Left lung (tissue), 10 donors: ENCODE measurements around the gene SFXN5. TPM values are rescaled to one million over a fixed set of nuclear protein-coding genes. Genes with fewer than 3 reads are reported as not detected.

Experiments
- ATAC-seq: fragments of 200-7000 bp; cut with Tn5 transposase; one replicate; pipeline ENCODE4 v1.9.1; 2020; ENCODE audit warnings: moderate library complexity
- DNase-seq, 4 donors: peaks; one replicate each; pipeline ENCODE4 v3.0.0-alpha.2; 2013 to 2020
- H3K27ac ChIP-seq, 2 donors: fragments of 200-600 bp; sonication (generic) in 1 of 2; one replicate each; pipeline versions ENCODE4 v1.5.0 to v1.8.0; 2020 to 2021
- H3K27me3 ChIP-seq, 2 donors: fragments of 200-600 bp; sonication (generic) in 1 of 2; one replicate each; pipeline versions ENCODE4 v1.5.0 to v1.8.0; 2020 to 2021
- H3K36me3 ChIP-seq, 2 donors: fragments of 200-600 bp; sonication (generic) in 1 of 2; one replicate each; pipeline versions ENCODE4 v1.5.0 to v1.8.0; 2020 to 2021
- H3K4me1 ChIP-seq, 2 donors: fragments of 200-600 bp; one replicate each; pipeline ENCODE4 v1.8.0; 2021
- H3K4me3 ChIP-seq, 2 donors: fragments of 200-600 bp; sonication (generic) in 1 of 2; one replicate each; pipeline versions ENCODE4 v1.5.0 to v1.8.0; 2020 to 2021; ENCODE audit warnings: mild to moderate bottlenecking in 1 of 2
- H3K9me3 ChIP-seq, 2 donors: fragments of 200-600 bp; sonication (generic) in 1 of 2; one replicate each; pipeline versions ENCODE4 v1.5.0 to v1.8.0; 2020 to 2021
- intact Hi-C, 2 donors: fragments of 100-400 bp; cut with DNase I; formaldehyde crosslinking; loops; one replicate each; pipeline versions ENCODE4 v1.11.2 to v1.14.2; 2022
- polyA plus RNA-seq, 6 donors: library from polyadenylated mRNA; unstranded; fragments of 120-200 nt; gene quantifications; one replicate each; pipeline ENCODE4 v1.2.1, GENCODE V29; 2013; ENCODE audit not compliant: insufficient read length in 6 of 6
- total RNA-seq, 2 donors: library from RNA; stranded (reverse); fragmentation: NEBNext Ultra II Directional; extraction: Animal tissue kit (Norgen Biotek cat#: 25700); gene quantifications; one replicate each; pipeline ENCODE4 v1.2.1, GENCODE V29; 2021
- TF ChIP-seq, protein P1 (sequence below), 2 donors: fragments of 200-600 bp; sonication (generic) in 1 of 2; IDR thresholded peaks; one replicate each; pipeline versions ENCODE4 v1.5.0 to v1.8.0; 2021; ENCODE audit warnings: antibody characterized with exemption in 2 of 2
- donor health status: DM: no; HTN: yes; CAD: no.
- donor health status: DM: no; HTN: no; CAD: no.

SFXN5 gene
- total and polyA plus RNA-seq, 8 donors: 14.5 to 21.1 (median 15.8) TPM

DNA sequence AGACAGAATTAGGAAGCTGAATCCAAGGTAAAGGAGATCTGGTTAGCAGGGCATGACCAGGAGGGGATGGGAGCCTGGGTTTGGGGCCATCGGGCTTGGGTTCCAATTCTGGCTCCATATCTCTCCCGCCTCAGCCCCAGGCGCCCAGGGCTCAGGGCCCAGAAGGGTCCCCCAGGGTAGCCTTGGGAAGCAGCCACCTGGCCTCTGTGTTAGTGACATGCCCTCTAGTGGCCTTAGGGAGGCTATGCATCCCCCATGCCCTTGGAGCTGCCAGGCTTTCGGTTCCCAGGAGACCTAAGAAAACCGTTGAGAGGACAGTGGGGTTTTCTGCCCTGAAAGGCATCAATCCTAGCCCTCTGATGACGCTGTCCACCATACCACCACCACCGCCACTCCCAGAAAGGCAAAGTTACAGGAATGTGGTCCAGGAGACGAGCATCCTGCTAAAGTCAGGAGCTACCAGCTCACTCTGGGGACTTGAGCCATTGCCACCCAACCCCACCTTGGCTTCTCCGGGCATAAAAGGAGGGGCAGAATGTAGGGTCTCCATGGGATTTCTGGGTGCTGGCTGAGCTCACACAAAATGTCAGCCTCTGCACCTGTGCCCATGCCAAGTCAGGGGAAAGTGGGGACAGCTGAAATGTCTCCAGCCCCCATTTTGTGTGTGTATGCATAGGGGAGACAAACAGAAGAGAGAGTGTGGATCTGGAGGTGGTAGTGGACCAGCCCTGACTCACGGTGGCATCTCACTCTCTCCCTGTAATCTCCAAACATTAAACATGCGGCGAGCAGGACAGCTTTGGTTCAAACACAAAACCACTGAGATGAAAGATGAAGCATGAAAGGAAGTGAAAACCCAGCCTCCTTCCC is 97.7 kb downstream of the SFXN5 start:
- TF ChIP-seq, protein P1, sequence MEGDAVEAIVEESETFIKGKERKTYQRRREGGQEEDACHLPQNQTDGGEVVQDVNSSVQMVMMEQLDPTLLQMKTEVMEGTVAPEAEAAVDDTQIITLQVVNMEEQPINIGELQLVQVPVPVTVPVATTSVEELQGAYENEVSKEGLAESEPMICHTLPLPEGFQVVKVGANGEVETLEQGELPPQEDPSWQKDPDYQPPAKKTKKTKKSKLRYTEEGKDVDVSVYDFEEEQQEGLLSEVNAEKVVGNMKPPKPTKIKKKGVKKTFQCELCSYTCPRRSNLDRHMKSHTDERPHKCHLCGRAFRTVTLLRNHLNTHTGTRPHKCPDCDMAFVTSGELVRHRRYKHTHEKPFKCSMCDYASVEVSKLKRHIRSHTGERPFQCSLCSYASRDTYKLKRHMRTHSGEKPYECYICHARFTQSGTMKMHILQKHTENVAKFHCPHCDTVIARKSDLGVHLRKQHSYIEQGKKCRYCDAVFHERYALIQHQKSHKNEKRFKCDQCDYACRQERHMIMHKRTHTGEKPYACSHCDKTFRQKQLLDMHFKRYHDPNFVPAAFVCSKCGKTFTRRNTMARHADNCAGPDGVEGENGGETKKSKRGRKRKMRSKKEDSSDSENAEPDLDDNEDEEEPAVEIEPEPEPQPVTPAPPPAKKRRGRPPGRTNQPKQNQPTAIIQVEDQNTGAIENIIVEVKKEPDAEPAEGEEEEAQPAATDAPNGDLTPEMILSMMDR (IDR thresholded peaks at IDR 0.05): peak; percentile 65 to 79
- Histone ChIP-seq H3K27me3 (no peaks in the 10 kb centered on the region), H3K9me3 (no peaks in the 10 kb centered on the region), H3K27ac (no peak overlapping the region), H3K4me3 (no peak overlapping the region), H3K36me3 (peaks cover 0 to 18% of the 10 kb centered on the region in 2 donors), H3K4me1 (no peaks in the 10 kb centered on the region)
- DNase-seq (peak in 2 of 4 donors; percentile 46 to 63), ATAC-seq (peak; percentile 91)
- intact Hi-C loops: no loop called here

DNA sequence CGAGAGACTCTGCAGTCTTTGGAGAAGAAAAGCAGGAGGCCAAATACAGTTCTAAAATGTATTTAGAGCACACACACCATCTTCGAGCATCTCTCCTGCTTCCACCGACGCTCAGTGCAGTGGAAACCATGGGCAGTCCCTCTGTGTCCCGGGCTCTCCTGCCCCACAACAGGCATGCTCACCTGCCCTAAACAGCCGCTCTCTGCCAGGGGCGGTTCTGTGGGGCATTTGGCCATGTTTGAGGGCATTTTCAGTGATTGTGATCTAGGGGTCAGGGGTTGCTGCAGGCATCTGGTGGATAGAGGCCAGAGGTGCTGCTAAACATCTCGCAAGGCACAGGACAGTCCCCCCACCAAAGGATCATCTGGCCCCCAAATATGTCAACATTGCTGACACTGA is 98.4 kb downstream of the SFXN5 start:
- TF ChIP-seq, protein P1 (IDR thresholded peaks at IDR 0.05): no peak
- Histone ChIP-seq H3K27me3 (no peaks in the 10 kb centered on the region), H3K36me3 (peaks cover 0 to 18% of the 10 kb centered on the region in 2 donors), H3K9me3 (no peaks in the 10 kb centered on the region), H3K4me3 (no peak overlapping the region), H3K27ac (no peak overlapping the region), H3K4me1 (no peaks in the 10 kb centered on the region)
- intact Hi-C loops: no loop called here
- ATAC-seq: no peak
- DNase-seq: peak in 1 of 4 donors; percentile 37

DNA sequence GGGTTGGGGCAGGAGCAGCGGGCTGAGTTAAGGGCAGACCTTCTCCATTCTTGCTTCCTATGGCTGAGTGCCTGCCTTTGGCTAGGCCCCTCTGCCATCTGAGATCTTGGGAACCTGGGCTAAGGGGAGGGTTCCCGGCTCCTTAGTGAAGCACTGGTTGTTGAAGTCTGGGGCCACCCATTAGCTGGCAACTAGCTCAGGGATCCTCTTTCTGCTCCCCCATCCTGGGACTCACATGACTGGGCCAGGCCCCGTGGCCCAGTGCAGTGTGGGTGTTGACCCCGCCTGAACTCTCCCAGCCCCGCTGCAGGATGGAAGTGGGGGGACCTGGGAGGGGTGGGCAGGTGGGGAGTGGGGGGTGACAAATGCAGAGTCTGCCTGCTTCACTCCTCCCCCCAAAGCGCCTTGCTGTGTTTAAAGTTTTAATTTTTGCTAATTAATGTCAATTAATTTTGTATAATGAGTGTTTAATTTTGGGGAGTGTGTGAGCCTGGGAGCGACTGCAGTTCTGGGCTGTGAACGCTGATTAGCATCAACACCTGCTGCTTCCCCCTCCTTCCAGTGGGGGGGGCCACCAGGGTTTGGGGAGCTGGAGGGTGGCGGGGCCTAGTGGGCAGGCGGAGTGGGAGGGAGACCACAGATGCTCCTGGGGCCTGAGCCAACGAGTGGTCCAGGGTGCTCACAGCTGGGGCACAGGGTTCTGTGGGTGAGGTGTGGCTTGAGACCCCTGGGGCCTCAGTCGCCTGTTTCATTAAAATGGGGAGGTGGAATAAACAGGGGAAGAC is 99.0 kb downstream of the SFXN5 start:
- ATAC-seq (no peak), DNase-seq (peak in 1 of 4 donors; percentile 57)
- no peaks in the 10 kb centered on the region for H3K4me1 ChIP-seq
- H3K27ac ChIP-seq: no peak overlapping the region
- H3K9me3 ChIP-seq: no peaks in the 10 kb centered on the region
- peaks cover 0 to 19% of the 10 kb centered on the region in 2 donors for H3K36me3 ChIP-seq
- TF ChIP-seq, protein P1 (IDR thresholded peaks at IDR 0.05): no peak
- intact Hi-C loops: no loop called here
- H3K4me3 ChIP-seq: no peak overlapping the region
- no peaks in the 10 kb centered on the region for H3K27me3 ChIP-seq

DNA sequence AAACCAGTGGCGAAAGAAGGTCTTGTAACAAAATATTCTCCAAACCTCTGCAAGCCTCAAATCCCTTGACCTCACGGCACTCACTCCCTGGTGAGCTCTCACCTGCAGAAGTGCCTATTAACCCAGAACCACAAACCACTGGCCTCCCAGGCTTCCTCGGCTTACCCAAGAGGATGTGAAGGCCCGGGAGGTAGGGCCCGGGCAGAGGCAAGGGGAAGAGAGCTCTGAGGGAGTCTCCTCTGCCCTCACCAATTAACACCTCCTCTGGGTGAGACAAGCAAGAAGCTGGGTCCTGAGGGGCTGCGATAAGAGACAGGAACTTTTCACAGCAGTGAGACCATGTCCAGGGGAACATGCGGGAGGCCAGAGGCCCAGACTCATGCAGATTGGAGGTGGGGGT is 100.5 kb downstream of the SFXN5 start:
- H3K27me3 ChIP-seq: no peaks in the 10 kb centered on the region
- no peak overlapping the region for H3K27ac ChIP-seq
- H3K4me3 ChIP-seq: no peak overlapping the region
- no peaks in the 10 kb centered on the region for H3K4me1 ChIP-seq
- ATAC-seq (no peak), DNase-seq (peak in 1 of 4 donors; percentile 5)
- intact Hi-C loops: no loop called here
- H3K36me3 ChIP-seq: peaks cover 0 to 34% of the 10 kb centered on the region in 2 donors
- H3K9me3 ChIP-seq: no peaks in the 10 kb centered on the region
- TF ChIP-seq, protein P1 (IDR thresholded peaks at IDR 0.05): no peak

DNA sequence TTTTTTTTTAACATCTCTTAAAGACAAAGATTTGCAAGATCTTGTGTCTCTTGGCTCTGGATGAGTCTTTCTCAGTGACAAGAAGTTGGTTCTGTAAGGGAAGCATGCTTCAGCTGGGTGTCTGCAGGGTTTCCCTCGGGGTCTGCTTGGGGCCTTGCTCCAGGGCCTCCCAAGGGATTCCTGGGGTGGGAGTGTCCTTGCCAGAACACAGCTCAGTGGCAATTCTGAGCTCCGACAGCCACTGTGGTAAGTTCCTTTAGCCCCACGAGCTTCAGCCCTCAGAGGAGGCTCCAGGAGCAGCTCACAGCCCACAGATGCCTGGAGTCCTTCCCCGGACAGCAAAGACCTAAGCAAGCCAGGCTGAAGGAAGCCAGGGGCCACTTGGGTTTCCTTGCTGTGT is 101.8 kb downstream of the SFXN5 start:
- H3K27ac ChIP-seq: no peak overlapping the region
- TF ChIP-seq, protein P1 (IDR thresholded peaks at IDR 0.05): no peak
- intact Hi-C loops: no loop called here
- no peak overlapping the region for H3K4me3 ChIP-seq
- H3K9me3 ChIP-seq: no peaks in the 10 kb centered on the region
- H3K27me3 ChIP-seq: no peaks in the 10 kb centered on the region
- H3K4me1 ChIP-seq: no peaks in the 10 kb centered on the region
- ATAC-seq (no peak), DNase-seq (peak in 1 of 4 donors; percentile 42)
- peaks cover 0 to 43% of the 10 kb centered on the region in 2 donors for H3K36me3 ChIP-seq
